AML-193 (cell line): ENCODE measurements around the gene WFDC2.

Experiments
- DNase-seq, 2 experiments: peaks; one replicate each; lab custom pipeline; 2025; lab: John Stamatoyannopoulos, UW

The WFDC2 gene, protein sequence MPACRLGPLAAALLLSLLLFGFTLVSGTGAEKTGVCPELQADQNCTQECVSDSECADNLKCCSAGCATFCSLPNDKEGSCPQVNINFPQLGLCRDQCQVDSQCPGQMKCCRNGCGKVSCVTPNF

DNA sequence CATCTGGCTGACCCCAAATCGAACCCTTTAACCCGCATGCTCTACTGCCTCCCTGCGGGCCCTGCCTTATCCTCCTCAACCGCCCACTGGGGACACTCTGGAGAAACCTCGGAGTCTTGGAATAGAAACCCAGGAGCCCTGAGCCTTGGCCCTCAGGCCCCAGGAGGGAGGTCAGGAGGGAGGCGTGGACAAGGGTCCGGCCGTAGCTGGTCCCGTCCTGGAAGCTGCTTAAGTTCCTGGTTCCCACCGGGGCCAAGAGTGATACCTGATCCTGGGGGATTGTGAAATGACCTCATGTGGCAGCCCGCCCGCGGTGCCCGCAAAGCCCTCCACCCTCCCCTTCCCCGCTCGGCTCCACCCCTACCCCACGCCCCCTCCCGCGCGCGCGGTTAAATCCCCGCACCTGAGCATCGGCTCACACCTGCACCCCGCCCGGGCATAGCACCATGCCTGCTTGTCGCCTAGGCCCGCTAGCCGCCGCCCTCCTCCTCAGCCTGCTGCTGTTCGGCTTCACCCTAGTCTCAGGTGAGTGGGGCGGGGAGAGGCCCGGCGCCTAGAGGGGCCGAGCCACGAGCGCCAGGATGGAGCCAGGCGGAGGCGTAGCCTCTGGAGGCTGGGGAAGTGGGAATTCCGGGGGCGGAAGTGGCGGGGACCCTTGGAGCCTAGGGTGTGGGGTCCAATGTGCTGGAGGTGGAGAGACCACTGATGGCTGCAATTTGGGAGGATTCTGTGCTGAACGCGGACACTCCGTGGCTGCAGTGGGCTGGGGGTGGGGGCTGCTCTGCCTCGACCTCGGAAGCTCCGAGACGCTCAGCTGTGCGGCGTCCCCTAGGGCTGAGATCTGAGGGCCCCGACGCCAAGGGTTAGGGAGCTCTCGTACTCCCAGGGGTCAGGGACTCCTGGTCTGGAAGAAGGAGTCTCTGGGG is at the start of gene WFDC2:
WFDC2 (plus strand) TSS at position 418 of the 926 bp plus-strand sequence; CDS start at position 447, 29 bp downstream.
- DNase-seq: no peak

DNA sequence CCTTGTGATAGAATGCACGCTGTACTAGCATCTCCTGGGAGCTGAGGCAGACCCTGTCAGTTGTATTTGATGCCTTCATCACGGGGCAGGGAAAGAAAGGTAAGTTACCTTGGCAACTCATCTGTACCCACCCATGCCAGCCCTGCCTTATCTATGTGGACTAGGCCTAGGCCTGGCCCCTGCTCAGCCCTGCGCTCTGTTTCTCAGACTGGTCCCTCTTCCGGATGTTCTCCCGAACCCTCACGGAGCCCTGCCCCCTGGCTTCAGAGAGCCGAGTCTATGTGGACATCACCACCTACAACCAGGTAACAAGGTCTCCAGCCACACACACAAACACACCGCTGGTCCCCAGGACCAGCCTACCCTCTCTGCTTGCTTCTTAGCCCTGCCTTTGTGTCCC is 49.4 kb upstream of the WFDC2 start:
- no peak for DNase-seq

DNA sequence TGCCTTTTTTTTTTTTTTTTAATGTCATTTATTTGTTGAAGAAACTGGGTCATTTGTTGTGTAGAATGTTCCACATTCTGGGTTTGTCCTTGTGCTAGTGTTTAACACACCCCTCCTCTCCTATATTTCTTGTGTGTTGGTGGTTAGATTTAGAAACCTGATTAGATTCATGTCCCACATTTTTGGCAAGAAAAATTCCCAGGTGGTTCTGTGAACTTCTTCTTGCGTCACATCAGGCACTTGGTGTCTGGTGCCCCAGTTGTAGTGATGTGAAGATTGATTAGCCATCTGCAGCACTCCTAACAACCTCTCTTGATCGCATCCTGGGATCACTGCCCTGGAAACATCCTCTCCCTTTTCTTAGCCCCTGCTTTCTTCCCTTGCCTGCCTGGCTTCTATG is 45.9 kb upstream of the WFDC2 start:
- DNase-seq: no peak

DNA sequence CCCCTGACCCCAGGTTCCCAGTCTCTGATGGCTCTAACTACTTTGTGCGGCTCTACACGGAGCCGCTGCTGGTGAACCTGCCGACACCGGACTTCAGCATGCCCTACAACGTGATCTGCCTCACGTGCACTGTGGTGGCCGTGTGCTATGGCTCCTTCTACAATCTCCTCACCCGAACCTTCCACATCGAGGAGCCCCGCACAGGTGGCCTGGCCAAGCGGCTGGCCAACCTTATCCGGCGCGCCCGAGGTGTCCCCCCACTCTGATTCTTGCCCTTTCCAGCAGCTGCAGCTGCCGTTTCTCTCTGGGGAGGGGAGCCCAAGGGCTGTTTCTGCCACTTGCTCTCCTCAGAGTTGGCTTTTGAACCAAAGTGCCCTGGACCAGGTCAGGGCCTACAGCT is 44.0 kb upstream of the WFDC2 start:
- DNase-seq: no peak

DNA sequence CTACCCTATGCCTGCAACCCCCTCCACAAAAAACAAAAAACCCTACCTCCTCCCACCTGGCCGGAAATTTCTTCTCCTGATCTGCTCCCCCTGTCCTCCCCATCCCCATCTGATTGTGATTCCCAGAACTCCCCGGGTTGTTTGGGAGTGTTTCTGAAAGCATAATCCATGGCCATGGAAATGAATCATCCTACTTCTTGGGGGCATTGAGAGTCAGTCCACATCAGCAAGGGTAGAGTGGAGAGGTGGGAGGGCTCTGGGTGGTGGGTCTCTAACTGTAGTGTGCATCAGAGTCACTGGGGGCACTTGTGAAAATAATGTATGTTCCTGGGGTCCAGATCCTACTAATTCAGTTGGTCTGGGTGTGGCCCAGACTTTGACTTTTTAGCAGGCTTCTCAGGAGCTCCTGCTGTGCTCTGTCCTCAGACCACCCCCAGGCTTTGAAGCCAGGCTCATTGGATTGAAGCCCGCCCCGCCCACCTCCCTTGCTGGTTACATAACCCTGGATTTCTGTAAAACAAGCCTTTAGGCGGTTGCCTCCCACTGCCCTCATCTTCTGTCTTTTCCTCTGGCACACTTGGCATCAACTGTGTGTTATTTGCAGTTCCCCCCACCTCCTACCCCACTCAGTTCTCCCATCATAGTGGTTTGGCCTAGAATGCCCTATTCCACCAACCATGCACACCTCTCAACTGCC is 43.1 kb upstream of the WFDC2 start:
- DNase-seq: no peak

DNA sequence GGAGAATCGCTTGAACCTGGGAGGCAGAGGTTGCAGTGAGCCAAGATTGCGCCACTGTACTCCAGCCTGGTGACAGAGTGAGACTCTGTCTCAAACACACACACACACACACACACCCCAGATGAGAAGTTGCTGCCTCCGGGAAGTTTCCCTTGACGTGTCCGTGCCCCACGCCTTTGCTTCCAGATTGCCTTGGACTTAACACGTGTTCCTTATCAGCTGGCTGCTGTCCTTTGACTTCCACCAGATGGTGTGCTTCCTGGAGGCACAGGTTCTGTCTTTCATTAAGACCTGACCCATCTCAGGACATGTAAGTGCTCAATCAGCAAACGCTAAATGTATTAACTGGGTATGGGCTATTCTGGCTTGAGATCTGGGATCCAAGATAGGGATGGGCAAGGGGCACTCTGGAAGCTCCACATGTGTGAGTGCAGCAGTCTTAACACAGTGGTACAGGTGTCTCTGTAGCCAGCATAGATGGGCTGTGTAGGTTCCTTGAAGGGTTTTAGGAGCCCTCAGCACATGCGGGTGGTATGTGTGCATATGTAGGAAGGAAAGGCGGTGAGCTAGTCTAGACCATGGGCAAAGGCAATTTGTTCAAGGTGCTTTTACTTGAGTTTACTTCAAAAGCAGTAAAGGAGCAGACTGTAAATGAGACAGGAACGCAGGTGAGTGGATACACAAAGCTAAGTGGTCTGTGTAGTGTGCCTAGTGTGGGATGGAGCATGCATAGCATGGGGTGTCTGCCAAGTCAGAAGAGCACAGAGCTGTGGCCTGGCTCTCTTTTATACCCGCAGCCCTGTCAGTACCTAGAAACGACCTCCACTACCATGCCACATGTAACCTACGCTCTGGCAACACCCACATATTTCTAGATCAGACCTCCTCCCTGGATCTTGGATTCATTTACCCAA is 42.1 kb upstream of the WFDC2 start:
- no peak for DNase-seq

DNA sequence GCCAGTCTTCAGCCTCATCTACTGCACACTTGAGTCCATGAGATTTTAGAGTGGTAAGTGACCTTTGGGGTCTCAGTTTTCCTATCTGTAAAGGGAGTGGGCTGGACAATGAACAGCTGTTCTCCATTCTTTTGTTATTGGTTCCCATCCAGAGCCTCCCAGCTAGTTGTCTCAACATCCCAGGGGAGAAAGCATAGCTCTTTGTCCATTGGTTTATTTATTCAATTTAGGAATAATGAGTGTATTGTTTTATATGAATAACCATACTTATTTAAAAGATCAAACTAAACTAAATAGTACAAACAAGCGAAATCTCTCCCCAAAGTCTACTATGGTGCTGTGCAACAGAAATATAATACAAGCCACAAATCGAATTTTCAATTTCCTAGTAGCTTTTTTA is 39.9 kb upstream of the WFDC2 start:
- no peak for DNase-seq

DNA sequence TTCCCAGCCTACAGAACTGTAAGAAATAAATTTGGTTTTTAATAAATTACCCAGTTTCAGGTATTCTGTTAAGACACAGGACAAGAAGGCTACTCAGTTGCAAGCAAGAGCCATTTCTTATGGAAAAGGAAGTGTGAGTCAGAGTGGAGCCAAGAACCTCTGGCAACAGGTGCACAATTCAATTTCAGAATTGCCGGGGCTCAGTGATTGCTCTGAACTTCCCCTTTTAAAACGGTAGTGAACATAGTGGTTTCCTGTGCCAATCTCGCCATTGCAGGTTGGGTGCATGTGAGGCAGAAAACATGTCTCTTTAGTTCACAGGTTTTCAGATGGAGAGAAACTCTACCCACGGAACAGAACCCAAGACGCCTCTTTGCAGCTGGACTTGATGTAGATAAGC is 37.3 kb upstream of the WFDC2 start:
- DNase-seq: peak; percentile 86 to 88

DNA sequence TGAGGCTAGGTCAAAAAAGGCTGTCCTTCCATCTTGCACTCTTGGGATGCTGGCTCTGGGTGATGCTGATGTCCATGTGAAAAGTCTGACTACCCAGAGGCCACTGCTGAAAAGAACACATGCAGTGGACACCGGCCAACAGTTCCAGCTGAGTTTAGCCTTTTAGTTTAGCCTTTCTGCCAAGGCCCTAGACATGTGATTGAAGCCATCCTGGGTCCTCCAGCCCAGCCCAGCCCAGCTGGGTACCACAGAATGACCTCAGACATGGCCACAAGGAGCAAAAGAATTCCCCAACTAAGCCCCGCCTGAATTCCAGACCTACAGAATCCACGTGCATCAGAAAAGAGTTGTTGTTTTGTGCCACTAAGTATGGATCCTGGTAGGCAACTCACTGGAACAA is 36.2 kb upstream of the WFDC2 start:
- no peak for DNase-seq

DNA sequence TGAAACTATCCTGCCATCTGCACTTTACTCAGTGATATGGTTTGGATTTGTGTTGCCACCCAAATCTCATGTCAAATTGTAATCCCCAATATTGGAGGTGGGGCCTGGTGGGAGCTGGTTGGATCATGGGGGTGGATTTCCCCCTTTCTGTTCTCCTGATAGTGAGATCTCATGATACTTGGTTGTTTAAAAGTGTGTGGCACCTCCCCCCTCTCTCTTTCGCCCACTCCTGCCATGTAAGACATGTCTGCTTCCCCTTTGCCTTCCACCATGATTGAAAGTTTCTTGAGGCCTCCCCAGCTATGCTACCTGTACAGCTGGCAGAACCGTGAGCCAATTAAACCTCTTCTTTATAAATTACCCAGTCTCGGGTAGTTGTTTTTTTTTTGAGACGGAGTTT is 35.6 kb upstream of the WFDC2 start:
- no peak for DNase-seq

DNA sequence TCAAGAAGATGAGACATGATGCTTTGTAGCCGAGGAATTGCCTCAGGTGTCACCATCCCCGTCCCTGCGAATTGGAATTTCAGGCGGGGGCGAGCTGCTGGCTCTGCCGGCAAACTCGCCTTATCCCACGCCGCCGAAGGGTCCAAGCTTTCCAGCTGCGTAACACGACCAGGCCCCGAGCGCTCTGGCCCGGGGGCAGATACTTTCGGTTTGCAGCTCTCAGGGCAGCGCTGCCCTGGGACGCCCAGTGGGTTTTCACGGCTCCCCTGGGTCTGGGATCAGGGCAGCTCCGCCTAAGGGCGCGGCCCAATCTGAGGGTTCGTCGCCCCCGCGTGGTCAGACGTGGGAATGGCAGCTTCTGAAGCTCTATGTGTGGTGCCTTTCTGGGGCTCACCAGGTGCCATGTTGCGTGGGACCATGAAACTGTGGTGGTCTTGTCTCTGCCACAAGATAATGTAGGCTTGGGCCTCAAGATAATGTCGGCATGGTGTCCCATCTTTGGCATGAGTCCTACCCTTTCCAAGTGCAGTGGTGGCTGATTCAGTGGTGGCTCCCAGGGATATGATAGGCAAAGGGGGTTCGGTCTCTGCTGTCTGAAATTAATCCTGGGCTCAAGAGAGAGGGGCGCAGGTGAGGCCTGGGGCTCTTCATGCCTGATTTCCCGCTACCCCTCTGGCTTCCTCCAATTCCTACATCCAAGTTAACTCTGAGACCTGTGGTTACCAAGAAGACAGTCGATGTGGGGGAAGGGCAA is 32.6 kb upstream of the WFDC2 start:
- peak; percentile 57 to 70 for DNase-seq

DNA sequence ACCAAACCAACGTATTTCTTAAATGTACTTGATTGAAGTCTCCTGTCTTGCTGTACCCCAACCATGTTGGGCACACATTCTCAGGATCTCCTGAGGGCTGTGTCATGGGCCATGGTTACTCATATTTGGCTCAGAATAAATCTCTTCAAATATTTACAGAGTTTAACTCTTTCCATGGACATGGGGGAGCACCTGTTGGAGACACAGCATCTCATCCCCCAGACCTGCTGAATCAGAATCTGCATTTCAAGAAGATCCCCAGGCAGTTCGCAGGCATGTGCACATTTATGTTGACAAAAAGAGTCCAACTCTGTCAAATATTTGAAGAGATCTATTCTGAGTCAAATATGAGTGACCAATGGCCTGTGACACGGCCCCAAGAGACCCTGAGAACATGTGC is 29.1 kb upstream of the WFDC2 start:
- no peak for DNase-seq

DNA sequence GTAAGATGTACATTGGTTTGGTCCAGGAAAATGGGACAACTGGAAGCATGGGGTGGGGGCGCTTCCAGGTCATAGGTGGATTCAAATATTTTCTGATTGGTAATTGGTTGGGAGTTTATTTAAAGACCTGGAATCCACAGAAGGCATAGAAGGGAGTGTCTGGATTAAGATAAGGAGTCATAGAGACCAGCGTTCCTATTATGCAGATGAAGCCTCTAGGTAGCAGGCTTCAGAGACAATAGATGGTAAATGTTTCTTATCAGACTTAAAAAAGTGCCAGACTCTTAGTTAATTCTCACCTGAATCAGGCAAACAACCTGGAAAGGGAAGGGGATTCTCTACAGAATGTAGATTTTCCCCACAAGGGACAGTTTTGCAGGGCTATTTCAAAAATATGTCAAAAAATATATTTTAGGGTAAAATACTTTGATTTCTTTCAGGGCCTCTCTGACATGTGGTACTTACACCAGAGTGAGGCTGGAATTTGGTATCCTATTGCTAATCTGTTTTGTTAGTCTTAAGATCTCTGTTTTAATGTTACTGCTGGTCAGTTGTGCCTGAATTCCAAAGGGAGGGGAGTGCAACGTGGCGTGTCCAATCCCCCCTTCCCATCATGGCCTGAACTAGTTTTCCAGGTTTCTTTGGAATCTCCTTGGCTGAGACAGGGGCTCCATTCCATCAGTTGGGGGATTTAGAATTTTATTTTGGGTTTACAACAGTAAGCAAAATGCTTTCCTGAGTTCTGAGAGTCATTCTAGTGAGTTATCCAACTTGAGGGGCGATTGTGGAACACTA is 28.5 kb upstream of the WFDC2 start:
- no peak for DNase-seq

DNA sequence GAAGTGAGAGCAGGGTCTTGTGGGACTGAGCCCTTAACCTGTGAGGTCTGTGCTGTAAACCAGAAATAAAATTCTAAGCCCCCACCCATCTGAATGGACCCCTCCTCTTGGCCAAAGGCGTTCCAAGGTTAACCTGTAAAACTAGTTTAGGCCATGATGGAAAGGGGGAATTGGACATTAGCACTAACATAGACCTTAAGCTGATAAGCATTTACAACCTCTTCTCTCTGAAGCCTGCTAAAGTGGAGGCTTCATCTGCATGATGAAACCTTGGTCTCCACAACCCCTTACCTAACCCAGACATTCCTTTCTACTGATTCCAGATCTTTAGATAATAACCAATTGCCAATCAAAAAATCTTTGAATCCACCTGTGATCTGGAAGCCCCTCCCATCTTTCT is 27.8 kb upstream of the WFDC2 start:
- DNase-seq: no peak

DNA sequence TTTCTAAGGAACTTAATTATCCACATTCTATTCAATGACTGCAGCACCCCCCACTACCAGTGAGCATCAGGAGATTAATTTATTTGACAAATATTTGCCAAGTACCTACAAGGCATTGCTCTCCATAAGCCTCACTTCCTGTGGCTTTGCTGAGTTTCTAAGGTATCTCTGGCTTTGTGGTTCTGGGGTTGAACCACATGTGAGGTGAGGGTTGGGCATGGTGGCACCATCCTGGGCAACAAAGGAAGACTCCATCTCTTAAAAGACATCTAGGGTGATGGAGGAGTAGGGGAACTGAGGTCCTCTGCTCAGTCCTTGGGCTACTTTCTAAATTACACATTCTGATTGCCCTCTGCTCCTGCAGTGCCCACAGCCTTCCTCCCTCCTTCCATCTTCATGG is 25.5 kb upstream of the WFDC2 start:
- no peak for DNase-seq

DNA sequence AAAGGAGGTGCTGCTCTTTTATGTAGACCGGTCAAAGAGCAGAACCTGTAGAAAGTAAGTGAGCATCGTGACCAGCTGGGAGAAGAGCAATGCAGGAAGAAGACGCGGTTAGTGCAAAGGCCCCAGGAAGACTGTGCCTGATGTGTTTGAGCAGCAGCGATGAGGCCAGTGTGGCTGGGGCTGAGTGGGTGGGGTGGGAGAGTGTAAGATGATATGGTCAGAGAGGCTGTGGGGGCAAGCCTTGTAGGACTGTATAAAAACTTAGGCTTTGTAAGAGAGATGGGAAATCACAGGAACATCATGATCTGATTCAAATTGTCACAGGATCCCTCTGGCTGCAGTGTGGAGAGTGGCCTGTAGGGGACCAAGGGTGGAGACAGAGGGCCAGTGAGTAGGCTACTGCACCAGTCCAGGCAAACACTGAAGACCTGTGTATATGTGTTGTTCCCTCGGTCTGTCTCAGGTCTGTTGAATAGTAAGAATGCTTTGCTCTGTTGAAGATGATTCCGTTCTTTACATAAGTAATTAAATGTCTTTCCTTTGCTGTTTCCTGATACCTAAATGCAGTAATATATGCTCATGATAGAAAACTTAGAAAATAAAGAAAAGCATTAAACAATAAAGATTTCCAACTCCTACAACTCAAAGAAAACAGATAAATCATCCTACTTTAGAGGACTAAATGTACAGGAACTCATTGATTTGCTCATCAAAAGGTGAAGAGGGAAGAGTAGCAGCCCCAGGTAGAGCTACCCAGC is 23.6 kb upstream of the WFDC2 start:
- peak; percentile 43 to 47 for DNase-seq

DNA sequence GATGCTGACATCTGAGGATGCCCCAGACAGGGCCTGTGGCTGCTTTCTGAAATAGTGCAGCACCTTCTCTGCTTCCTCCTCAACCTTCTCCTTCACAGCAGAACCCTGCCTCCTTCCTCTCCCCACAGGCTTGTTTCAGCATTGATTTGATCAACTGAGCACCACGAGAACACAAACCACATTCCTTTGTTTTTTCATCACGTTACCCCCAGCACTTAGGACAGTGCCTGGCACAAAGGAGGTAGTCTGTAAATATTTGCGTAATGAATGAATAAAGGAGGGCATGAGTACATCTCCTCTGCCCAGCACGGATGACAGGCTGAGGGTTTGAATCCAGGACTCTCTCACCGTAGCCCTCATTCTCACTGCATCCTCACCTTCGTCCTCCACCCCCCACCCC is 21.3 kb upstream of the WFDC2 start:
- DNase-seq: no peak

DNA sequence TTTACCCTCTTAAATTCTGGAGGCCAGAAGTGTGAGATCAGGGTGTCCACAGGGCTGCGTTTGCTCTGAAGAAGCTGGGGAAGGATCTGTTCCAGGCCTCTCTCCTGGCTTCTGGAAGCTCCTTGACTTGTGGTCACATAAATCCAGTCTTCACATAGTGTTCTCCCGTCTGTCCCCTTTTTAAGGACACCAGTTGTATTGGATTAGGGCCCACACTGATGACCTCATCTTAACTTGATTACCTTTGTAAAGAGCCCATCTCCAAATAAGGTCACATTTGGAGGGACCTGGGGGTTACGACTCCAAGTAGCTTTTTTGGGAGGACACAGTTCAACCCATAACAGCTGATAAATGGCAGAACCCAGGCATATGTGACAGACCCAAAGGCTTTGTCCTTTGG is 20.0 kb upstream of the WFDC2 start:
- DNase-seq: no peak

DNA sequence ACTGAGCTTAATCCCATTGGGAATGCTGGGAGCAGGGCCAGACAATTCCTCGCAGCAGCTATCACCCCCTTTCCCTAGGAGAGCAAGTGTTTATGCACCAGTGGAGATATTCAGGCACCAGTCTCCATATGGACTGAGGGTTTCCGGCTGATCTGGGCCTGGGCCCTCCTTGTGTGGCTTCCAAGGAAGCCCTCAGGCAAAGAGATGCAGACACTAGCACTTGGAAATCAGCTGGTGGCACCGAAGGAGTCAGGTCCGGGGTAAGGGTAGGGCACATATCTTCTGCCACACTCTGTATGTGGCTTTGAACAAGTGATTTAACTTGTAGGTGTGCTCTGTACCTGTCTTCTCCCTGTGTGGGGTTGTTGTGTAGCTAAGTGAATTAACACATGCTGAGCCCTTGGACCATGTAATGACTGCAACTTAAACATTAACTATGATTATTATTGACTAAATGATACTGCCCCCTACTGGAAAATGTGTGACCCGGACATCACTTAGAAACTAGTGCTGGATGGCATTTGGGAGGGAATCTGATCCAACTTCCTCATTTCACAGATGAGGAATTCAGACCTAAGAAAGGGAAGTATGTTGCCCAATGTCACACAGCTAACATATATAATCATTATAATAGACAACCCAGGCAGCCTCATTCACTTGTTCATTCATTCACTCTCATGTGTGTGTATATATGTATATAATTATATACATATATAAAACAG is 19.3 kb upstream of the WFDC2 start:
- DNase-seq: peak; percentile 95 to 97
